NCI-H748 treated with DMSO at 0.1 percent for 48 hours (cell line): ENCODE results near the gene MIA2.
"Not testable (repeated sequence)": the region's sequence is repeated elsewhere in the genome, so short reads cannot be mapped to it uniquely, and the experiment has no call there.

Experiments
- DNase-seq: peaks from one replicate; lab custom pipeline; 2025; lab: John Stamatoyannopoulos, UW

The MIA2 gene

DNA sequence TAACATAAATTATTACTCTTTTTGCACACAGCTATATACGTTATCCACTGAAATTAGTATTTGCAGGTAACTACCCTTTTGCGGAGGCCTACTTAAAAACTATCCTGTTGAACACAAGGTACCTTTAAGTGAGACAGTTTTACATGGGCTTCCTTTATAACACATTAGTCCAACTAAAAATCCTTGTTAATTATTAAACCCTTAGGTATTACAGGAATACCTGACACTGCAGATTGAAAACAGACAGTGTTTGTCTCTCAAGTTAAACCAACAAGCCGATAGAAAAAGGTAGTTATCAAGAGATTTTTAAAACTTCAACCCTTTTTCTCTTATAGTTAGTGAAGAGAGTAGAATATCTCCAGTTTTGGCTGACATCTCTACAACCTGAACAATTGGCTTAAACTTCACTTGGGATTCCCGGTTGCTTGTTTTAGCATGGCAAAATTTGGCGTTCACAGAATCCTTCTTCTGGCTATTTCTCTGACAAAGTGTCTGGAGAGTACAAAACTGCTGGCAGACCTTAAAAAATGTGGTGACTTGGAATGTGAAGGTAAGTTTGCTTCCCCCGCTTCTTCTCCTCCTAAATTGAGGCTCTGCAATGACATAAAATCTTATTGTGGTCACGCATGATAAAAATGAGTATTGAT lies at the start of gene MIA2:
MIA2 (plus strand) TSS at position 236 of the 647 bp plus-strand sequence; CDS start at position 436, 200 bp downstream.
- DNase-seq: no peak

- no peak for DNase-seq
These were observed 49.0 kb upstream of the MIA2 start for GRCh38 chr14:39184628-39185255.

DNA sequence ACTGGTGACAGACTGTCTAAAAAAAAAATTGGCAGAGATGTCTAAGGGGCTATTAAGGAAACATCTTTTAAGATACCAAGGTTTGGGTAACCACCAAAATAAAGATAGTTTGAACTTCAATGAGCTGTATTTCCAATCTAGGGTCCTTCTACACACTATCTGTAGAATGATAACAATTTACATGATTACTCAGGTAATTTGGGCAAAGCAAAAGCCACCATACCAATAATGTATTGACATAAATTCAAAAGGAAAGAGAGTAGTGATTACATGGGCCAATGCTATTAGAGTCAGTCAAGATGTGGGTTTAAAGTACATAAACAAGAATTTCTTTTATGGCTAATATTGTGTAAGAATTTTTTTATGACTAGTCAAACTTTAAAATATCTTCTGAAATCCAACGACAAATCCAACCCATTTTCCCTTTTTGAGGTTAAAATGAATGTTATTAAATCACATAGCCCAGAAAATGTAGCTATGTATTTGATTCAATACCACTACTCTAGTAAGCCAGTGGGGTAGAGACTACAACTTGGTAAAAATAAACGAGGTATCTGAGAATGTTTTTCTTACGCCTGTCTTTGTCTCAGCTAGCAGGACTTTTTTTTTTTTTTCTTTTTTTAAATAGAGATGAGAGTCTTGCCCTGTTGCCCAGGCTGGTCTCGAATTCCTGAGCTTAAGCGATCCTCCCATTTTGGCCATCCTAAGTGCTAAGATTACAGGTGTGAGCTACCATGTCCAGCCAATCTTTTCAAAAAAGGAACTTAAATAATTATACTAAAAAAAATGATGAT lies 48.3 kb upstream of the MIA2 start:
- DNase-seq: no peak

GRCh38 chr14:39186941-39187525 lies 46.7 kb upstream of the MIA2 start:
- DNase-seq: no peak

GRCh38 chr14:39203659-39204606 lies 29.8 kb upstream of the MIA2 start:
- DNase-seq: no peak

GRCh38 chr14:39207430-39207829 lies 26.3 kb upstream of the MIA2 start:
- not testable (repeated sequence) for DNase-seq

DNA sequence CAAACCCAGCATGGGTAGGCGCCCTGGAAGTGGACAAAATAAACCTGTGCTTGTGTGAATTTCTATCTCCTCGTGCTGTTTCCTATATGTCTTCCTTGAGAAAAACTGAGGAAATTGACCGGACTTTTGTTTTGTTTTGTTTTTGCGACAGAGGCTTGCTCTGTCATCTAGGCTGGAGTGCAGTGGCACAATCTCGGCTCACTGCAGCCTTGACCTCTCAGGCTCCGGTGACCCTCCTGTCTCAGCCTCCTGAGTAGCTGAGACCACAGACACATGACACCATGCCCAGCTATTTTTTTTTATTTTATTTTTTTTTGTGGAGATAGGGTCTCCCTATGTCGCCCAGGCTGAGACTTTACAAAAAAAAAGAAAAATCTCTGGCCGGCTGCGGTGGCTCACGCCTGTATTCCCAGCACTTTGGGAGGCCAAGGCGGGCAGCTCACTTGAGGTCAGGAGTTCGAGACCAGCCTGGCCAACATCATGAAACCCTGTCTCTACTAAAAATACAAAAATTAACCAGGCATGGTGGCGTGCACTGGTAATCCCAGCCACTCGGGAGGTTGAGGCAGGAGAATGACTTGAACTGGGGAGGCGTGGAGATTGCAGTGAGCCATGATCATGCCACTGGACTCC lies 22.5 kb upstream of the MIA2 start:
- DNase-seq: no peak

GRCh38 chr14:39212034-39212433 lies 21.7 kb upstream of the MIA2 start:
- DNase-seq: no peak

GRCh38 chr14:39212693-39213092 lies 21.0 kb upstream of the MIA2 start:
- no peak for DNase-seq

- DNase-seq: peak; percentile 5
These were observed 16.4 kb upstream of the MIA2 start for GRCh38 chr14:39217214-39217879.

DNA sequence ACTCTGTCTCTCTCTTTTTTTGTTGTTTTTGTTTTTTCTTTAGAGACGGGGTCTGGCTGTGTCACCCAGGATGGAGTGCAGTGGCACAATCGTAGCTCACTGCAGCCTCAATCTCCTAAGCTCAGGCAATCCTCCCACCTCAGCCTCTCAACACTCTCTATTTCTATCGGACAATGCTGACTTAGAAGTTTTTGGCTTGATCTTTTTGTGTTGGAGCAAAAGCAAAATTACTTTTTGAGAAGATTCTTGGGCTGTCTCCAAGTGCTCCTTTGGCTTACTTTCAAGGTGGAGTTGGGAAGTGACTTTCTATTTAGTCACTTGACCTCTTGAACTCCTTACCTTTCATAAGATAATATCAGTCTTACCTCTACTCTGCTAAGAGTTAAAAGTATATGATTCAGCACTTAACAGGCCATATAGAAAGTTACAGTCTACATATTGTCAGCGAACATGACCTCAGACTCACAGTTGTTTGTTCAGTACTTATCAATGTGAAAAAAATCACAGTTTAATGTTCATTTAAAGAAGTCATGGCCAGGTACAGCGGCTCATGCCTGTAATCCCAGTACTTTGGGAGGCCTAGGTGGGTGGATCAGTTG lies 15.4 kb upstream of the MIA2 start:
- no peak for DNase-seq

DNA sequence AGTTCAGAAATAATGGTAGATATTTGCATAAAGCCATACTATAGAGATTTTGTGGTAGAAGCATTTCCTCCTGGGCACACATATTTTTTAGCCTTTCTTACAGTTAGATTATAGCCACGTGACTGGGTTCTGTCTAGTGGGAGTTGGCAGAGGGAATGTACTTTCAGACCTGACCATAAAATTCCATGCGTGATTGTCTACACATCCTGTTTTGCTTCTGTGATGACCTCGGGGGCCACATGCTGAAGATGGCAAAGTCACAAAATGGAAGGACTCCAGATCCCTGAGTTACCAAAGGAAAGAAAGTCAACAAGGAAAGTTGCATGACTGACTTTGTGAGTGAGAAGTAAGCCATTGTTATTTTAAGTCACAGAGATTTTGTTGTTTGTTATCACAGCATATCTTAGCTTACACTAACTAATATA lies 14.6 kb upstream of the MIA2 start:
- no peak for DNase-seq

- DNase-seq: not testable (repeated sequence)
These were observed 13.2 kb upstream of the MIA2 start for GRCh38 chr14:39220473-39220872.

DNA sequence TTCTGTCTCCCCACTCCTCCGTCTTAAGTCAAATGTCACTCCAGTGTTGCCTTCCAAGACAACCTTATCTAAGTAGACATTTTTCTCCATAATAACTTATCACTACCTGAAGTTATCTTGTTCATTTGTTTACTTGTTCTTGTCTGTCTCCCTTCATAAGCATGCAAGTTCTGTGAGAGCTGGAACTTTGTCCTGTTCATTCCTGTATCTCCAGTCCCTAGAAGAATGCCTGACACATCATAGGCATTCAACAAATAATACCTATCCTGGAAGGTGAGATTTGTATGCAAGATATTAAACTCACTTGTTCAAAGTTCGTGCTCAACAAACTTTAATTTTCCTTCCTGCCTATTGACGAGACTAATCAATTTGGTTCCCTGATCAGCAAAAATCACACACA lies 5.7 kb upstream of the MIA2 start:
- no peak for DNase-seq

DNA sequence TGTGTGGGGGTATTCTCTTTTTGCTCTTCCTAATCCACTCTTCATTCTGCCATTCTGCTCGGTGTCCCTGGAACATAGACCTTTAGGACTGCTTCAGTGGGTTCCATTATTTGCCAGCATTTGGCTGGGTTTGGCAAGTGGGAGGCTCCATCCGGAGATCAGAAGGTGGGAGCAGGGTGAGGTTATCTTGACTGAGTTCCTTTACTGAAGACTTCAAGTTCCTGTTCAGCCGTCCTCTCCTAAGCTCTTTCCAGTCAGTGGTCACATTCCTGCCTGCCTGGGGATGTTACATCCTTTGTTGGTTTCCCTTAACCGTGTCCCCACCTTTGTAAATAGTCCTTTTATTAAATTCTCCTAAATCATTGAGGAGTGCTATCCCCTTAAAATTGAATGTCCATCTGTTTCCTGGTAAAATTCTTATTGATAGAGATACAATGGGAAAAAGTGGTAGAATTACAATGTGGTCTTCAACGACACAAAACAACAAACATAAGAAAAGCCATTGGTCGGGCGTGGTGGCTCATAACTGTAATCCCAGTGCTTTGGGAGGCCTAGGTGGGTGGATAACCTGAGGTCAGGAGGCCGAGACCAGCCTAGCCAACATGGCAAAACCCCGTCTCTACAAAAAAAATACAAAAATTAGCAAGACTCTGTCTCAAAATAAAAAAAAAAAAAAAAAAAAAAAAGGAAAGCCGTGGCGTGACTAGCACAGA lies 5.0 kb upstream of the MIA2 start:
- no peak for DNase-seq

DNA sequence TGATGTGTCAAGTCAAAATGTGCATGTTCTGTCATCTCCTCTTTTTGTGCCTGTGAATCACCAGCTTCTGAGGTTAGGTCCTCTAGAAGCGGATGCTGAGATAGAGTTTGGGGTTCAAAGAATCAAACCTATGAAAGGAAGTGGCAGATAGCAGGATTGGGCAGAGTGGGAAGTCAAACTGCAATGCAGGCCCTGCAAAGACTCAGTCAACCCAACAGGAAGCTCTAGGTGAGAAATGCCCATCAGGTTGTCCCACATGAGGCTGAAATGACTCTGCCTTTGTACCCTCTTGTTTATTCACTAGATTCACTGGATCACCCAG lies 4.5 kb upstream of the MIA2 start:
- no peak for DNase-seq

DNA sequence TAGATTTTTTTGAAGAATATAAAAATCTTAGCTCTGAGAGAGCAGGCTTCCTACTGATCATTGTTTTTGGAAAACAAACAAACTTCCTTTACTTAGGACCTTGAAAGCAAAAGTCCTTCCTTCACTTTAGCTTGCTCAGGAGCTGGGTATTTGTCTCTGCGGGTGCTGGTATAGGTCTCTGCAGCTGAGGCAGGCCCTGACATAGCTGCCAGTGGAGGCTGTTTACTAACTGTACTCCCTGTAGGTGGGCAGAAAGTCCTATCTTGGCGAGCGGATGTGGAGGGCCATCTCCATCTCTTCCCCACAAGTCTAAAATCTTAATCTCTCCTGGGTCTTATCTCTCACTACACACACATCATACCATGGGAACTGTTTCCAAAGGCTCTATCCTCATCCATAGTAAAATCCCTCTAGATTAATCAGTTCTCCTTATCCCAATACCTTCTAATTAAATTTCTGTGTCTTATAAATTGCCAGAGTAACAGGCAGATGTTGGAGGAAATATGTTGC lies 4.1 kb upstream of the MIA2 start:
- DNase-seq: no peak

- DNase-seq: no peak
These were observed 3.2 kb upstream of the MIA2 start for GRCh38 chr14:39230416-39231035.
